ENCODE results near the gene FOXO6. TPM values are rescaled to one million over a fixed set of nuclear protein-coding genes. Genes with fewer than 3 reads are reported as not detected.

Gene FOXO6
- total and polyA plus RNA-seq, 2 of the 13 experiments (the other 11 are each of a cell fraction or from before 2014, with no cell fraction given): 0.13 TPM; not detected in 1

DNA sequence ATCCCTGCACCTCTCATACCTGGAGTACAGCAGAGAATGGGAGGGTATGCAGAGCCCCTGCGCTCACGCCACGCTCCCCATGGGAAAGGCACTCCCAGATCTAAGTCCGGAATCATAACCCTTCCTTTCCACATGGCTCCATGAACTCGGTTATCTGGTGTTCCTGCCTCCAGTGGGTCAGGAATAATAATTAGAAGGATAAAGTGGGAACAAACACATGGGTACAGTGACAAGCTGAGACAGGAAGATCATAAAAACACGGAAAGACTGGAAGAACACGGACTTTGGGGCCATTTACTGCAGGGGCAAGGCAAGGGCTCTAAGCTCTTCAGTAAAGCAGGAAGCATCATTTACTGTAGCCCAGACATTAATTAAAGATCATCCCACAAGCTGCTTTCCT is 48.6 kb downstream of the FOXO6 start:
- Histone ChIP-seq H4K20me1 (ENCODE audit: insufficient read depth, low read length) (no peaks in the 10 kb centered on the region), H3K9me3 (ENCODE audit: low read length) (no peaks in the 10 kb centered on the region), H3K27ac (ENCODE audit: extremely low read length, insufficient read depth, low read length) (no peak overlapping the region), H3K79me2 (ENCODE audit: insufficient read depth, low read length) (no peaks in the 10 kb centered on the region), H3K4me2 (ENCODE audit: low read depth, low read length) (no peak overlapping the region), H2AFZ (ENCODE audit: low read length) (no peak overlapping the region), H3K27me3 (ENCODE audit: control insufficient read depth in 1 of 2, insufficient read depth in 2 of 2, low read length in 2 of 2) (peaks cover 4 to 27% of the 10 kb centered on the region in 2 experiments; a peak in 4 of 5 replicates), H3K4me1 (ENCODE audit: insufficient read depth, low read length) (peaks cover 13% of the 10 kb centered on the region), H3K9ac (ENCODE audit: insufficient read depth, low read depth, low read length) (no peak overlapping the region), H3K4me3 (replicated peaks in 1 of 3; ENCODE audit: insufficient read depth in 1 of 3, low read depth in 2 of 3, low read length in 3 of 3) (no peak overlapping the region), H3K36me3 (replicated peaks in 1 of 2; ENCODE audit: control insufficient read depth in 1 of 2, insufficient read depth in 2 of 2, low read length in 2 of 2) (no peaks in the 10 kb centered on the region)
- CTCF ChIA-PET (ENCODE audit: low intra/inter-chr PET ratio, low total read pairs): no interaction called here
- FAIRE-seq: no peak
- no peak for ATAC-seq
- in situ Hi-C loops (cut with HindIII; ENCODE audit: extremely low pct_ligation_motif_present, low pct_unique_long_range_greater_than_20kb): no loop called here
- TF ChIP-seq MTA1 (CRISPR knock-in tag; IDR thresholded peaks at IDR 0.05; ENCODE audit: borderline replicate concordance) (no peak), JARID2 (CRISPR knock-in tag; IDR thresholded peaks at IDR 0.05; ENCODE audit: insufficient replicate concordance) (no peak), ZFP90 (CRISPR knock-in tag; IDR thresholded peaks at IDR 0.05; ENCODE audit: borderline replicate concordance) (no peak), SSRP1 (CRISPR knock-in tag; IDR thresholded peaks at IDR 0.05) (no peak), CBX5 (CRISPR knock-in tag; IDR thresholded peaks at IDR 0.05; ENCODE audit: borderline replicate concordance) (no peak), KMT2B (CRISPR knock-in tag; IDR thresholded peaks at IDR 0.05) (no peak), KLF11 (CRISPR knock-in tag; IDR thresholded peaks at IDR 0.05) (no peak), MAF1 (CRISPR knock-in tag; IDR thresholded peaks at IDR 0.05; ENCODE audit: borderline replicate concordance) (no peak)
- TF ChIP-seq, protein P1, sequence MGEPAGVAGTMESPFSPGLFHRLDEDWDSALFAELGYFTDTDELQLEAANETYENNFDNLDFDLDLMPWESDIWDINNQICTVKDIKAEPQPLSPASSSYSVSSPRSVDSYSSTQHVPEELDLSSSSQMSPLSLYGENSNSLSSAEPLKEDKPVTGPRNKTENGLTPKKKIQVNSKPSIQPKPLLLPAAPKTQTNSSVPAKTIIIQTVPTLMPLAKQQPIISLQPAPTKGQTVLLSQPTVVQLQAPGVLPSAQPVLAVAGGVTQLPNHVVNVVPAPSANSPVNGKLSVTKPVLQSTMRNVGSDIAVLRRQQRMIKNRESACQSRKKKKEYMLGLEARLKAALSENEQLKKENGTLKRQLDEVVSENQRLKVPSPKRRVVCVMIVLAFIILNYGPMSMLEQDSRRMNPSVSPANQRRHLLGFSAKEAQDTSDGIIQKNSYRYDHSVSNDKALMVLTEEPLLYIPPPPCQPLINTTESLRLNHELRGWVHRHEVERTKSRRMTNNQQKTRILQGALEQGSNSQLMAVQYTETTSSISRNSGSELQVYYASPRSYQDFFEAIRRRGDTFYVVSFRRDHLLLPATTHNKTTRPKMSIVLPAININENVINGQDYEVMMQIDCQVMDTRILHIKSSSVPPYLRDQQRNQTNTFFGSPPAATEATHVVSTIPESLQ (CRISPR knock-in tag; conservative IDR thresholded peaks at IDR 0.05): no peak
- POLR2A ChIA-PET: no interaction called here
- intact Hi-C loops (cut with micrococcal nuclease; ENCODE audit: unreplicated experiment): no loop called here
- no TSS peak for BruUV-seq (replicated peaks)
- DNase-seq (ENCODE audit: low spot score): no peak
- 28% methylated on average over 7 of the region's 7 CpGs for WGBS (ENCODE audit: low lambda C conversion rate)

All from HepG2 (cell line).